ENCODE data around the gene THEM5.

THEM5 gene

DNA sequence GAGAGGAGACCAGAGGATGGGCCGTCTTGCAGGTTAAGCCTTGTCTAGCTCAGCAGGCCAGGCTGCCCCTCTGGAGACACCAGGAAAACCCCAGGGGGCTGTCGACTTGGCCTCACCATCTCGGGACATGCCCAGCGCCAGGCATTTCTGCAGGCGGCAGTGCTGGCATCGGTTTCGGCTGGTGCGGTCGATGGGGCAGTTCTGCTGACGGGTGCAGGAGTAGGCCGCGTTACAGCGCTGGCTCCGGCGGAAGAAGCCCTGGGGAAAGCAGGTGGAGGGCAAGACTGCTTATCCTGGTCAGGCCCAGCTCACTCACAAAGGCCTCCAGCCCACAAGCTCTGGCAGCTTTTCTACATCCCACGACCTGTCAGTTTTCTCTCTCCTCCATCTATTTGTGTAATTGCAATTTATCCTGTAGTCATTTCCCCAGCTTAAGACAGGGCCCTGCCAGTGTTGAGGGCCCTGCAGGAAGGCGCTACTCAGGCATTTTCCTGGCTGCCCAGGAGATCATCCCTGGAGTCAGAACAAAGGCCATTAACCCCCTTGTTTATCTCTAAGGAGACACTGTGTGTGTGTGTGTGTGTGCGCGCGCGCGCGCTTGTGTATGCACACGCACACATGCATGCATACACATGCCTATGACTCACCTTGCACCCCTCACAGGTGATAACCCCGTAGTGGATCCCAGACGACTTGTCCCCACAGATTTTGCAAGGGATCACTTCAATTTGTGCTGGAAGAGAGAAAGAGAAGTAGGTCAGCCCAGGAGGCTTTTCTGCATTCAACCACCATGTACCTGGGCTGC lies 36.8 kb downstream of the THEM5 start:
- DNase-seq = no peak

DNA sequence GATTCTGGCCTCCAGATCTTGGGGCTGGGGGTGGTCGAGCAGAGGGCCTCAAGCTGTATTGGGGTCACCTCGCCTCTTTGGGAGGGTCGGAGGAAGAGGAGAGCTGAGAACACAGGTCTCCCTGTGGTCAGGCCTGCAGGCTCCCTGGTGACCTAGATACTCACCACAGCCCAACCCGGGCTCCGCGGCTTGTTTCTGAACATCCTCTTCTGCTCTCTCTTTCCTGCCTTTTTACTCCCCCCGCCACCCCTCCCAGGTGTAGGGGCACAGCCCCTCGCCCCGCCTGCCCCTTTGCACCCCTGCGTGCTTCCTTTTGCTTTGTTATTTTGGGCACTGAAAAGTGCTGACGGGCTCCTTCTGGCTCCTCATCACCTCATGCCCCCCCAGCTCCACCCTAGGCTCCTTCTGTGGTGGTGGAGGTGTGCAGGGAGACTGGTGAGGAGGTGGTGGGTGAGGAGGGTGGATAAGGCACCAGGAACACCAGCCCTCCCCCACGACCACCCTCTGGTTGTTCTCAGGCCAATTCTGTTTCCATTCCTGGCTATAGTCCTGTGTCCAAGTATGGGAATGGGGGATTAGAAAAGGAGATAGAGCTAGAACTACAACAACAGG lies 37.7 kb downstream of the THEM5 start:
- DNase-seq = no peak

DNA sequence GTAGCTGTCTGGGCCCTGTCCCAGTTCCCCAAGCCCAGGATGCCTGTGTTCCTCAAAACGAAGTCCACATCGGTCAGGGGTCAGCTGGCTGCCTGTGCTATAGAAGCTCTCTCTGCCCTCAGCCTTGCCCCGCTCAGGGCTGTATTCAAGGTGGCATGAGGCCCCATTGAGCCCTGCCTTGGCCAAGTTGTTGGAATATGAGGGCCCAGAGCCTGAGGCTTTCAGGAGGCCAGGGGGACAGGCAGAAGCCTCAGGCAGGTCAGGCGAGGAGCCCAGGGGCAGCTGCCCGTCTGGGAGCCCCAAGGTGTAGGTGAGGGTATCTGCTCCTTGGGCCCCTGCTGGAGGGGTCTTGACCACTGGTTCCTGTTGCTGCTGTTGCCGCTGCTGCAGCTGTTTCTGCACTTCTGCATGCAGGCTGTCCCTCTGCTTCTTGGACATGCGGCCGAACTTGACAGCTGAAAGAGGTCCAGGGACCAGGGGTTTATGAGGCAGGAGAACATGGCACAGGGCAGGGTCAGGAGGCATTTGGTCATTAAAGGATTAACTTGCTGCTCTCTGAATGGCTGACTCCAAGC lies 38.5 kb downstream of the THEM5 start:
- no peak for DNase-seq

DNA sequence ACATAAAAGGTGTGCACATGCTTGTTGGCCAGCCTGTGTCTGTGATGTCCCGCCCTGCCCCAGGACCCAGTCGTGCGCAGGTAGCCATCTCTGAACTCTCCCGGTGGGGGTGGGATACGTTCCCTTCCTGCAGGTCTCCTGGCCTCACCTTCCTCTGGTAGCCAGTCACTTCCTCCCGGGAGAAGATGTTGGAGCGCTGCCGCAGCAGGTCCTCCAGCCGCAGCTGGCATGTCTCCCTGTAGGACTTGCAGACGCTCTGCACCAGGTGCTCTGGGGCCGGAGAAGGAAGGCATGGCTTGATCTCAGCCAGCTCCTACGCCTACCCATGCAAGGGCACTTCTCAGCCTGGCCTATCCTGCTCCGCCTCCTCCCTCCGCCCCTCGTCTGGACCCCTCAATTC lies 39.1 kb downstream of the THEM5 start:
- DNase-seq = no peak

DNA sequence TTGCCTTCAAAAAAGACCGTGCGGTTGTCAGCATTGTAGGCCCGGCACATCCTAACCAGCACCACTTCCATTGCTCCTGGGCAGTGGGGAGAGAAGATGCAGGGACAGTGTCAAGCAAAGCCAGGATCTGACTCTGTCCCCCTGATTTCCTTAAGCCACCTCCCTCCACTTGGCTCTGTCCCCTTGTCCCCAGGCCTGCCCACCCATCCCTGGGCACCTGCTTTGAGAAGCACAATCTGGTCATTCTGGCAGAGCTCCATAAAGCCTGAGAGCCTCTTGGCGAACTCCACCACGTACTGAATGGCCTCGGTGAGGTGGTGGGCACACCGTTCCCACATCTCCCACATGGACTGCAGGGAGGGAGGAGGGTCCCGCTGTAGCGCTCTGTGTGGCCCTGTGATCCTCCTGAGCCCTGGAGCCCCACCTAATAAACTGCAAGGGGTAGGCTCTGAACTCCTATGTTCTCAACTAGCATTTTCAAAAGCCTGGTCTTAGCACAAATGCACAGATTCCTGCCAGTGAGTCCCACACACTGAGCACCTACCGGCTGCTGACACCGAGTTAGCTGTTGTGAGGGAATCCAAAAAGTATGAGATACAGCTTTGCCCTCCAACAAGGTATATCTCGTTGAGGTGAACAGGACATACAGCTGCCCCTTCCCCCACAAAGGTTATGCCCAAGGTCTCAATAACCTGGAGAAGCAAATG lies 40.1 kb downstream of the THEM5 start:
- no peak for DNase-seq

DNA sequence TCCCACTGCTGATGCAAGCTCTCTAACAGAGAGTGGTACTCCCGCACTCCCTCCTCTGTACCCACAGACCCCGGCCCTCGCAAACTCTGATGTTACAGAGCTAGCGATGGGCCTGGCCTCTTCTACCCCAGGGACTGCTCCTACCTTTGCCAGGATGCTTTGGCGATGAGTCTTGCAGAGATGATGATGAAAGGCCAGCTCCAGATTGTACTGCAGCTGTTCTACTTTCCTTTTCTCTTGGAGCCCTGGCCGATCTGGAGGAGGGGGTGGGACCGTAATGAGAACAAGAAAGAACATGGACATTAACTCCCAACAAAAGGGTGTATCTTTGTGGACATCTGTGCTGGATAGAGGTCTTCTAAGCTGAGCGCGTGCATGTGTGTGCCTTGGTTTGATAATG lies 42.3 kb downstream of the THEM5 start:
- no peak for DNase-seq

DNA sequence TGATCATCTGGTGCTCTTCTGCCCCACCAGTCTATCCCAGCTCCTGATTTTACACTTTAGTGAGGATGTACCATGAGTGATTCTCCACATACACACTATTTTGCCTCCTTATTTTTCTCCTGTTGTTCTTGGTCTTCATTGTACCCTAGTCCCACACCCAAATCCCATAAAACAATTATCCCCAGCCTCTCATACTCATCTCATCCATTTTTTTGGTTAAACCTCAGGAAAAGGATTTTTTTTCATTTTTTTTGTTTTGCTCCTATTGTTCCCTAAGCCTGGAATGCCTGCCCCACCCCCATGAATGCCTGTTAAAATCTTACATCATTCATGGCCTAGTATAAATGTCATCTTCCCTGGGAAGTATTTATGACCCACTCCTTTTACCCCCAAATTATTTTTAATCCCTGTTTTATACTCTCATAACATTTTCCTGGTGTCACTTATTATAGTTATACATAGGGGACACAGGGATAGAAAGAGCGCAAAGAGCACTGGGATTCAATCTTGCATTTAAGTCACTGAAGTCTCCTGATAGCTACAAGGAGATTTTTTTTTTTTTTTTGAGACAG lies 43.4 kb downstream of the THEM5 start:
- no peak for DNase-seq

DNA sequence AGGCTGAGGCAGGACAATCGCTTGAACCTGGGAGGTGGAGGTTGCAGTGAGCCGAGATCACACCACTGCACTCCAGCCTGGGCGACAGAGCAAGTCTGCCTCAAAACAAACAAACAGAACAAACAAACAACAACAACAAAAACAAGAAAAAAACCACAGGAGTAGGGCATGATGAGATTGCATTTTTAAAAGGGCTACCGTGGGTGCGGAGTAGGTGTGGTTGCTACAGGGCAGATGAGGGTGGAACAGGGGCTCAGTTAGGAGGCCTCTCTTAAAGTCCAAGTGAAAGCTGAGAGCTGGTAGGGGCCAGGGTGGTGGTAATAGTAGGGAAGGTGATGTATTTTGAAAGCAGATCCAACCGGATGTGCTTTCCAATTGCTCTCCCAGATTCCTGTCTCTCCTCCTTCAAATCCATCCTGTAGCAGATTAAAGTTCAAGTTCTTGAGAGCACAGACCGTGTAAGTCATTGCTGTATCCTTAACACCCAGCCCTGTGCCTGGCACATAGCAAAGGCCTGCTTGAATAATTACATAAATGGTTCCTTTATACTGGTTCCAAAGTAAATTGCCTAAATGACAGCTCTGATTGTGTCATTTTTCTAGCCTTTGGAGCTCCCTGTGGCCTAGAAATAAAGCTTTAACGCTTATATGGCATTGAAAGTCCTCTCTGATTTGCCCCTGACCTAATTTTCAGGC lies 44.1 kb downstream of the THEM5 start:
- DNase-seq = no peak

DNA sequence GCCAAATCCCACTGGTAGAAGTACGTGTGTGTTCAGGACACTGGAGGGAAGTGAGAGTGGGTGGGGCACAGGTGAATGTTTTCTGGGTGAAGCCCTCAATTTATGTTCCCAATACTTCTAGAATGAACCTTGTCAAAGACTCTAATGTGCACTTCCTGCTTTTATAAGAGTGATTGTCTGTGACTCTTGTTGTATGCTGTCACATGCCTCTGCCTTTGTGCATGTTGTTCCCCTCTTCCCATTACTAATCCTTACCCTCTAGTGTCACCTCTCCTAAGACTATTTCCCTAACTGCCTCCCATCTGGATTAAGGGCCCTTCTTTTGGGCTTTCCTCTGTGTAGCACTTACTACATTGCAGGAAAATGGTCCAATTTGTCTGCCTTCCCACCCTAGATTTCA lies 45.7 kb downstream of the THEM5 start:
- DNase-seq = no peak

DNA sequence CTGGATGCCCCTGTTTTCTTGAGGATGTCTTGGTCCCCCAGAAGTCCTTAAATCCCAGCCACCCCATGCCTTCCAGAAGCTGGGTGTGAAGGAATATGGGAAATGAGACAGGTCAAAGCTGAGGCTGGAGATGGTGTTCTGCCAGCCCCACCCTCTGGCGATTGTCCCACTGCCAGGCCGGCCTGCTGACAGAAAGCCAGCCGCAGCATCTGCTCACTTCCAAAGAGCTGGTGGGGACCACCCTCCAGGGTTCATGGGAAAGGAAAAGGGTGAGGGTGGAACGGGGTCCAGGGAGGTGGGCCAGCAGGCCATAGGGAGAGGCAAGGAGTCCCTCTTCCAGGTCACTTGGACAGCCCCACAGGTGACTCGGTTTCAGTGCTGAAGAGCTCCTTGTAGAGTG lies 46.4 kb downstream of the THEM5 start:
- no peak for DNase-seq

DNA sequence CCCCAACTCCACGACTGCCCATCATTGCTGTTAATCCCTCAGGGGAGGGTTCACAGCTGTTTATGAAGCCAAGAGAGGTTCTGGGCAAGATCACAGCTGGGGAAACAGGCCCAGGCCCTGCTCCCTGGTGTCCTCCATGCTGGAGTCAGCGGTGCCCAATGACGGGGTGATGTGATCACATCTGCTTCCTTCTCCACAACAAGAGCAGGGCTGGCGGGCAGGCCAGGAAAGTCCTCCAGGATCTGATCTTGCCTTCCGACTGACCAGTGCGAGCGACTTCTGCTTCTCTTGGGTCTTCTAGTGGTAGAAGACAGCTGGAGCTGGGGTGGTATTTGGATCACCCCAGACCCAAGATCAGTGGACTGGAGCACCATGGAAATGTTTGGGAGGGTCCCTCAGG lies 47.3 kb downstream of the THEM5 start:
- DNase-seq = no peak

DNA sequence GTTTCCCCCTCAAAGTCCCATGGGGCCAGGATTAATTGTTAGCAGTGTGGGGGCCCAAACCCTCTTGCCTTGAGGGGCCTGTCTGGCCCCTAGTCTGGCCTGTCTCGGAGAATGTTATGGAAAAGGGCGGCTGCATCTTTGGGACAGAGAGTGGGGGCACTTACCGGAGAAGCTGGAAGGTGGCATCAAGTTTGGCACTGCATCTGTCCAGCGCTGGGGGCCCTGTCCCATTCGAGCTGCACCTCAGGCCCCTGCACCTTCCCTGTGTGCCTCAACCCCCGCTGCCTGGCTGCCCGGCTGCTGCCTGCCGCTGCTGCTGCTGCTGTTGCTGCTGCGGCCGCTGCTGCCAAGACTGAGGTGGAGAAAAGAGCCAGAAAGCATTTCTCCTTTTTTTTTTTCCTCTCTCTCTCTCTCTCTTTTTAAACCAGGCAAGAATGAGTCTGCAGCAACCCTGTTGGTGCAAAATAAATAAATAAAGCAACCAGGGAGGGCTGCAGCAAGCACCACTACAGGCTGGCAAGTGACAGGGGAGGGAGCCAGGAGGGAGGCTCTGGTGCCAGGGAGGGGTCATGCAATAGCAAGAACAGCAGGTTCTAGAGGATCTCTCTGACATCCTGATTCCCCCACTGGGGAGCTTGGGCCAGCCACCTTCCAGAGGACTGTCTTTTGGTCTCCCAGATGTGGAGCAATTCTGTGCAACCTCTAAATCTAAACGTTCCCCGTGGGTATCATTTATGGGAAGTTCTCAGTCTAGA lies 48.3 kb downstream of the THEM5 start, which contains the start of gene LINGO4:
Gene LINGO4, minus strand, starts transcription at position 354 of the 755 bp plus-strand sequence. CDS start 2,715 bp downstream, outside the sequence.
- no peak for DNase-seq

DNA sequence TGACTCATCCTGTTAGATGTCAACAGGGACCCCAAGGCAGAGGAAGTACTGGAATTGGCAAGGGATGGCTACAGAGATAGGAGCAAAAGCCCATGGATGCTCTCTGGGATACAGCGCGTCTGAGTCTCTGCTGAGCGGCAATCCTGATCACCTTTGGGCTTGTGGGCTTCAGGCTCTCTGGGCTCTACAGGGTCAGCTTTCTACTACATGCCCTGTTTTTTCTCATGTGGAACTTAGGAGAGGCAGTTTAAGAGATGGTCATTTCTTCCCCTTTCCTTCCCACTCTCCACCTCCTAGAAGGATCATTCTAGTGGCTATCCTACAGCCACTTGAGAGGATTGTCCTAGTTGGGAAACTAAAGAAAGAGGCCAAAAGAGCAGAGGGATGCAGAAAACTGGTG lies 49.6 kb downstream of the THEM5 start:
- no peak for DNase-seq

DNA sequence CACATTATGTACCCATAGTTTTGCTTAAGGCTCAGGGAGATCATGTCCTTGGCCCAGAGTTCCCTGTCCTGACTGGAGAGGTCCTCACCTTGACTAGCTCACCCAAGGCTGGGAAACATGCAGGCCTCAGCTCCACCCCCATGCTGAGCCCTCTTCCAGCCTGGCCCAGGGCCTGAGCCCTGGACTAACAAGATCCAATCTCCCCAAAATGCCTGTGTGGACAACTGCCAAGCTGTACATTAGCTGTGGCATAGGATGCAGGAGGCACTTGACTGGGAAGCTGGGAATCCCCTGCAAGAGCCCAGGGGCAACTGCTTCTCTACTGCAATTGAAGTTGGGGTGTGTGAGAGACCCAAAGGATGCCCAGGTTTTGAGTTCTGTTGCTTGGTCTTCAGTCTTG lies 50.3 kb downstream of the THEM5 start:
- no peak for DNase-seq

DNA sequence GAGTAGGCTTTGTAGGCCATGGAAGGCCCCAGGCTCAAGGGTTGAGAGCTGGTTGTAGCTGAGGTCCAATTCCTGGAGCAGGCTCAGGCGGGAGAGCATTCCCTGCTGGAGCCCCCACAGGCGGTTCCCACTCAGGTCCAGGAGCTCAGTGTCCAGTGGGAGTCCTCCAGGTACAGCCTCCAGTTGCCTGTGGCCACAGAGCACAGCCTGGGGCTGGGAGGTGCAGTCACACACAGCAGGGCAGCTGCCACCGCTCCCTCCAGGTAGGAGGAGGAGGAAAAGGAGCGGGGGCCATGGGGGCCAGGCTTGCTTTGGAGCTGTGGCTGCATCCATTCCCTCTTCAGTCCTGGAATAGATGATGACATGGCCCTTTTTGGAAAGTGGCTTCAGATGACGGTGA lies 51.1 kb downstream of the THEM5 start:
- DNase-seq = no peak

DNA sequence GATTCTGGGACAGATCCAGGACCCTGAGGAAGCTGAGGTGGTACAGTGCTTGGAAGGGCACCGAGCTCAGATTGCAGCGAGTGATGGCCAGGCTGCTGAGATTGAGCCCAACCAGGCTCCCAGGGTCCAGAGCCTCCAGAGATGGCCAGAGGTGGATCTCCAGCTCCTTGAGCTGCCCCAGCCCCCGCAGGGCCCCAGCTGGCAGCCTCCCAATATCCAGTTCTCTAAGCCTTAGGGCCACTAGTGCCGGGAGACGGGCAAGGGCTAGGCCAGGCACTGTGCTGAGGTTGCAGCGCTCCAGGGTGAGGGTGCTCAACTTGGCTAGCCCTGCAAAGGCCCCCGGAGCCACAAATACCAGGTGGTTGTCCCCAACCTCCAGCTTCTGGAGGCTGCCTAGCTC lies 51.7 kb downstream of the THEM5 start:
- no peak for DNase-seq

DNA sequence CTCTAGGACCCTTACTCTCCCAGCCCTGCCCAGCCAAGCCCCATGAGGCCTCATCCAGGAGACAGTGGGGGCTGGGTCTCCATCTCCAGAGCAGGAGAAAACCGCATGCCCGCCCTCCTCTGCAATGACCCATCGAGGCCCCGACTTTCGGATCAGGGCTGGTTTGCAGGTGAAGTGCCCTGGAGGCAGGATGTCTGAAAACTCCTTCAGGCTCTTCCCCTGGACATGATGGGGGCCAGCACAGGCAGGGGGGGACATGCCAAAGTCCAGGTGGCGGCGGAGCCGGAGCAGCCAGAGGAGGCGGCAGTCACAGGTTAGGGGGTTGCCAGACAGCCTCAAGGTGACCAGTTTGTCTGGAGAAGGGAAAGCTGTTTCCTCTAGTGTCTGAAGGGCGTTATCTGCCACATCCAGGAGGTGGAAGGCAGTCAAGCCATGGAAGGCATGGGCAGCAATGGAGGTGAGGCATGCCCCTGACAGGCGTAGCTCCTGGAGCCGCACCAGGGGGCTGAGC lies 52.1 kb downstream of the THEM5 start:
- DNase-seq = no peak

DNA sequence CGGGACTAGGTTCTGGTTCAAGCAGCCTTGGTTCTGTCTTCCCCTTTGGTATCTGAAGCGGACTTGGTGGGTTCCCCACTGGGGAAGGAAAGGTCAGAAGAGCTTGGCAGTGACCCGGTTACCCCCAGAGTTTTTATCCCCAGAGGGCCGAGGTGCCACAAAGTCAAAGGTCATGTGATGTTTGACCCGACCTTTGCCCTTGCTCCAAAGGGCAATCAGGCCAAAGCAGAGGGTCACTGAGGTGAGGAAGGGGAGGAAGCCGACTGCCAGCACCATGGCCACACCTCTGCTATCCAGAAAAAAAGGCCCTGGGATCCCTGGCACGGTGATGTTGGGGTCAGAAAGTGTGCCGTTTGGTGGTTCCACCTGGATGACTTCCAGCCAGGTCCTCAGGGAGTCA lies 52.7 kb downstream of the THEM5 start:
- no peak for DNase-seq

DNA sequence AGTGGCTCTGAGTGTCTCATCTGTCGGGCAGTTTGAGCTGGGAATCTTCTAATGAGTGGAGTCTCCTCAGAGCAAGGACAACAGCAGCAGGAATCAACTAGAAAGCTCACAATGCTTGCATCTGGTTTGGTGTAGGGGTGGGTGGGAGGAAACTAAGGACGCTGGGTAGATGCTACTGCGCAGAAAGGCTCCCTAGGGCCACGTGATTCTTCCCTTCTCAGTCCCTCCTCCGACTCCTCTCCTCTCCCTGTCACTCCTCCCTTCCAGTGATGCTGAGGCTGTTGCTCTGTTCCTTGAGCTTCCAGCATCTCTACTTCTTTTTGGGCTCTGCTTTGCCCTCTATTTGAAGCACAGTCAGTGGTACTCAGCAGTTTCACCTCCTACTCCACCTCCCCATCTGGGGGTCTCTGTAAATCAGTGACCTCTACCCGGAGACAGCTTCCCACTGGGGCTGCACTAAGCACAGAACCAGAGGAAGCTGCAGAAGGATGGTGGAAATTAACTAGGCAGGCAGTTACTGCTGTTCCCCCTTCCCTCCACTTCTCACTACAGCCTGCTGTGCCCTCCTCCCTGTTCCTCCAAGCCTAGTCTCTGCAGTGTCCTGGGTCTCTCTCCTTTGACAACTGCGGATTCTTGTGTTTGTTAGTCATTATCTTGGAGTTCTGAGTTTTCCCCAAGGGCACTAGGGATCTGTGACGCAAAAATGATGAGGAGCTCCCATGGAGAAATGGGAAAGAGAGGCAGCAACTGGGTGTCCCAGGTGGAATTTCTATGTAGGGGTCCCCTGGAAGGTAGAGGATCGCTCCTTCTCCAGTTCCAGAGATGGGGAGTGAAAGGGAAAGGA lies 54.1 kb downstream of the THEM5 start:
- no peak for DNase-seq

DNA sequence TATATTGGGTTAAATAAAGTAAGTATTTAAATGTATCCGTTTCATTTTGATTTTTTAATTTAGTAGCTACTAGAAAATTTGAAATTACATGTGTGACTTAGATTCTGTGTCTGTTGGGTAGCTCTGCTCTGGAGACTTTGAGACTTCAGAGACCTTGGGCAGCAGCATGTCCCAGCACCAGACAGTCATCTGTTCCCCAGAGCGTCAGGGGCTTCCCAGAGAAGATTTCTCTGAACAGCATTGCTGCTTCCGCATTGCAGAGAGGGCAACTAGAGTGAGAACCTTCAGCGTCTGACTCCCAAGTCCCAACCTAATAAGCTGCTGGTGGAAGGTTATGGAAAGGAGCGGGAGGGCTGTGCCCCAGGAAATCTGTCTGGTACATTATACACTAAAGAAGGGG lies 54.9 kb downstream of the THEM5 start:
- DNase-seq = no peak
